HCEC 1CT (cell line): ENCODE results near the gene FGF12.
A peak's percentile ranks its signal among the peaks of the same experiment; 100 is the strongest.
"Not testable (repeated sequence)": the region's sequence is repeated elsewhere in the genome, so short reads cannot be mapped to it uniquely, and the experiment has no call there.

Experiments used
- DNase-seq: peaks from one replicate; pipeline ENCODE4 v3.0.0-alpha.2; 2017

Gene FGF12

DNA sequence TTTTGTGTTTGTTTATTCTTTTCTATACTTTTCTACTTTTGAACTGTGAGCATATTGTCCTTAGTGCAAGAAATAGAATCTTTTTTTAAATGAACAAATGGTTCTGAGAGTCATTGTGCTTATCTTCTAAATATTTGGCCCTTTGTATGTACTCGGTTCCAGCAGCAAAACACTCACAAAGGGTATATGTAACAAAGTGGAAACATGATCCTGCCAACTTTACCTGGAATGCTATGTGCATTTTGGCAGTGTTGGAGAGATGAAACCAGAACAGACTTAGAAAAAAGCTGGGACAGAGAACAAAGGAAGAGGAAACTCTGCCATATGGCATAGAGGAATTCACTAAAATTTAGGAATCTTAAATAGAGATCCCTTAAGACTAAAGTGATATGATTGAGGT, 150.1 kb downstream of the FGF12 start:
- no peak for DNase-seq

GRCh38 chr3:192576704-192577103, 150.6 kb downstream of the FGF12 start:
- DNase-seq = not testable (repeated sequence)

GRCh38 chr3:192575879-192576506, 151.3 kb downstream of the FGF12 start:
- DNase-seq = no peak

DNA sequence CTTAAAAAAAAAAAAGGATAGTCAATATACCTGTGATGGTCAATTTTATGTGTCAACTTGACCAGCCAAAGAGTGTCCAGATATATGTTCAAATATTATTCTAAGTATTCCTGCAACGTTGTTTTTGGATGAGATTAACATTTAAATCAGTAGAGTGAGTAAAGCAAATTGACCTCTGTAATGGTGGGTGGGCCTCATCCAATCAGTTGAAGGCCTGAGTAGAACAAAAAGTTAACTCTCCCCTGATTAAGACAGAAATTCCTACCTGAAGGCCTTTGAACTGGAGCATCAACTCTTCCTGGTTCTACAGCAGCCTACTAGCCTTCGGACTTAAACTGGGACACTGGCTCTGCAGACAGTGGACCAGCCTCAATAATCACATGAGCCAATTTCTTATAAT, 154.1 kb downstream of the FGF12 start:
- DNase-seq = no peak

- peak; percentile 11 for DNase-seq
Measured at GRCh38 chr3:192570821-192571791, 156.2 kb downstream of the FGF12 start.

DNA sequence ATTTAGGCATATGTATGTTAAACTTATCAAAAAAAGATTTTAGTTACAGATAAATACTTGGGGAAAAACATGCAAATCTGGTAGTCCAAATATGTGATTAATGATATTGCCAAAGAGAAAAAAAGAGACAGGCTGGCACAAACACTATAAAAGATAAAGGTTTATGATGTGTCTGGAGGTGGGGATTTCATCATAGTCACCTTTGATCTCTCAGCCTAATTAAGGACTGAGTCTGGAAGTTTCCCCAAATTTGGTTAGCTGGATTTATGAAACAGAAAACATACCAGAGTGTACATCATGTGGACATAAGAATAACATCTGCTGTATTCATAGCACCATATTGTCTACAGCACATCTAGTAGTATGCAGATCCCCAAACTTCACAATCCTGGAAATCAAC, 157.0 kb downstream of the FGF12 start:
- DNase-seq = no peak

GRCh38 chr3:192566706-192567290, 160.5 kb downstream of the FGF12 start:
- peak; percentile 77 for DNase-seq

- no peak for DNase-seq
Measured at GRCh38 chr3:192564611-192565010, 162.7 kb downstream of the FGF12 start.

DNA sequence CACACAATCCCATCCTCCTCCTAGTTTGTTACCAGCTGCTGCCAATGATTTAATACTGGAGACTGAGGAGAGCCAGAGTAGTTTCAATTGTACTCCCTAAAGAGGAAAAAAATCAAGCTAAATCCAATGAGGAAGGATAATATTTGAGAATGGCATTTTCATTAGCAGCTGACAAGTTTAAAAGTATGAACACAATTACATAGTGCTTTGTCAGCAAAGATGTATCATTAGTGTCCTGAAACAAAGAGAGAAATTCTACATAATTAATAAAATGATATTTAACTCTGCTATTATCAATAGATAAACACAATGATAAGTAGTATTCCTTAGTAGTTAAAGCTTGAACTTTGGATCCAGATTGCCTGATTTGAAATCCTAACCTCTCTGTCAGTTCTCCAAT, 163.9 kb downstream of the FGF12 start:
- no peak for DNase-seq

DNA sequence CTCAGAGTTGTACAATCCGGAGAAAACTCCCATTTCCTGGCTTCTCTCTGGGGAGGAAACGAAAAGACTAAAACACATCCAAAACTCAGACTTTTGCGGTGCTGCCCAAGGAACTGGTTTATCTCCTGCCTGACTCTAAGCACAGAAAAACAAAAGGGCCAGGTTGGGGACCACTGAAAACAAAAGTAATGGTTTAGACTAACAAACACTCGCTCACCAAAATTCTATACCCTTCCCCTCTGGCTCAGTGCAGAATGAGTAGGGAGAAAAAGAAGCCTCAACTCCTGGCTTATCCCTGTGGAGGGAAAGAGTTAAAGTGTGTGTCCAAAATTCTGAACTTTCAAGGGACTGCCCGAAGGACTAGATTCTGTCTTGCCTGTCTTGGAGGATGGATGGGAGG, 173.6 kb downstream of the FGF12 start:
- no peak for DNase-seq

DNA sequence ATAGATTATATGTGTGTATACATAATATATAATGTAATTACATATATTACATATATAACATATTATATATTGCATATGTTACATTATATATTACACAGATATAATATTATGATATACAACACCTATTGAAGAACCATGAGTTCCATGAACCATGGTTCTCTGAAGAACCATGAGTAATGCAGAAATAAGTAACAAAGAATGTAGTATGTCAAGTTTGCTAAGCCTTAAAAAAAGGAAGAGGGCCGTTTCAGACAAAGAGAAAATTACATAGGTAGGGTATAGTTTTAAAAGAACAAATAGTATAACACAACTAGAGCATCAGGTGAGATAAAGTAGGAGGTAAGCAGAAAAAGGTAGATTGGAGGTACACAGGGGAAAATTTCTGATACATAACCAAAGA, 177.0 kb downstream of the FGF12 start:
- no peak for DNase-seq

DNA sequence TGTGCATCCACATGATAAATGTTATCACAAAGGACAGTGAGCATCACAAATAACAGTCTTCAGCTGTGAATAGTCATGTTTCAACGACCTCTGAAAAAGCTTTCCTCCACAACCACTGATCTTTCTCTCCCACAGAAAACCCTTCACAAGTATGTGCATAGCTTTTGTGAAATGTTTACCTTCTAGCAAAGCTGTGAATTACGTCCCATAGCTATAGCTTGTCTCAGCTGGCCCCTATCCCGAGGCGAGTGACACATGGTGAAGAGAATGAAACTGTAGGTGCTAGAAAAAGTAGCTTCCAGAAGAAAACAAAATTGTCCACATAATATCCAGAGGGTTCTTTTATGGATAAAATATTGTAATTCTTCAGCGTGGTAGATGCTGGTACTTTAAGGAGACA, 182.0 kb downstream of the FGF12 start:
- no peak for DNase-seq

- DNase-seq = no peak
Measured at GRCh38 chr3:192543163-192543562, 184.2 kb downstream of the FGF12 start.

DNA sequence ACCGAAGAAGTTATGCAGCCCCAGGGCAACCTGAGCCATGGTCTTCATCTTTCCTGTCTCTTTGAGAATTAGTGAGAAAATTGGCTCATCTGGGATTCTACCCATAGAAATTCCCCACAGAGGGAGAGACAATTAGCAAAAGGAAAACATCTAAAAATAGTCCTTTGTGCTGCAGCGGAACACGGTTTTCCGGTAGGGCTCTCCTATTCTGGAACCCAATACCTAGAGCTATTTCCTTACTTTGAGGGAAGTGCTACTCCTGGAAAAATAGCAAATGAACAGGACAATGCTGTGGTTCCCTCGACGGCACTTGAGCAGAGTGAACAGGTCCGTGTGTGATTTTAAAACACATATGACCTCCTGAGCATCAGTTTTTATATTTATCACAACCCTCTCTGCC, 210.5 kb downstream of the FGF12 start:
- no peak for DNase-seq

- DNase-seq = no peak
Measured at GRCh38 chr3:192515664-192516045, 211.7 kb downstream of the FGF12 start.

DNA sequence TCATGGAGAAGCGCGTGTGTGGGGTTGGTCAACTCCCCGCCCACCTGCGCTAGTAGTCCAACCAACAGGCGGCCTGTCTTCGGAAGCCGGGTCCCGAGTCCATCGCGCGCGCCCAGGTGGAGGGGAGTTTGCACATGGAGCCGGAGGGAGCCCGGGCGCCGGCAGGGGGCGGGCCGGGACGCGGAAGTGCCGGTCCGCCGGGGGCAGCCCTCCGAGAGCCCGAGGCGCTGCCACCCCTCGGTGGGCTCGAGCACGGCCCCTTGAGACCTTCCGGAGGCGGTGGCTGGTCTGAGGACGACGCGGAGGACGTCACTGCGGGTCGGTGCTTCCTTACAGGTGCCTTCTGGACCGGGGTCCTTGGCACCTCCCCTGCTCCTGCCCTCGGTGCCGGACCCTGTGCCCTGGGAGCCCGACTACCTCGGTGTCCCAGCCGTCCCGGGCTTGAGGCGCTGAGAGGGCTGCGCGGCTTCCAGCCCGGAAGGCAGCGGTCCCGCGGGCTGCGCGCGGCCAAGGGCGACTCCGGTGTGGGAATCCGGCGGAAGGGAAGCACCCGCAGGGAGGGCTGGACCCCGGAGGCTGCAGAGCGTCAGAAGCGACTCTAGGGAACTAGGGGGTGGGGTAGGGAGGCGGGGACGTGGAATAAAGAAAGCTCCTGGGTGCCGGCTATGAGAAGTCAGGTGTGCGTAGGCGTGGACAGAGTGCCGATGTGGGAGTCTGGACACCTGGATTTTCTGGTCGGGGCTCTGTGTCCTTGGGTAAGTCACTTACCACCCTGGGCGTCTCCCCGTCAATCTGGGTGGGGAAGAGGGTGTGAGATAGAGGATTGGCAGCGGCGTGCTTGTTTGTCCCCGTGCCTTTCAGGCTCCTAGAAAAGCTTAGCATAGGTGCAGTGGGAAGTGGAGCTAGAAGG, 212.3 kb downstream of the FGF12 start:
- no peak for DNase-seq

- DNase-seq = no peak
Measured at GRCh38 chr3:192514081-192514753, 213.1 kb downstream of the FGF12 start.

DNA sequence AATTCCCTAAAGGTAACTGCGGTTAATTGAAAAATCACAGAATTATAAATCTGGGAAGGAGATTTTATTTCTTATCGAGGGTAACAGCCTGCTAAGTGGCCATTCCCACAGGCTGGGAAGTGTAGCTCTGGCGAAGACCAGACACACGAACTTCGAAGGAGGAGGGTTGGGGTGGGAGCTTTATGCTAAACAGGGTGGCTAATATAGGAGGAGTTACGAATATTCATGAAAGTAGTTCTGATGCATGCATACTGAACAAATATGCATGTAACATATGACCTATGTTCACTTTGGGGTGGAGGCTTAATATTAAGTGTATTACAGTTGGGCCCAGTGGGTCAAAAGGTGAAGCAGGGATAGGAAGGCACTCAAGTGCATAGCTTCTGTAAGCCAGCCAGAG, 221.6 kb downstream of the FGF12 start:
- DNase-seq = no peak

GRCh38 chr3:192501401-192501800, 225.9 kb downstream of the FGF12 start:
- no peak for DNase-seq

DNA sequence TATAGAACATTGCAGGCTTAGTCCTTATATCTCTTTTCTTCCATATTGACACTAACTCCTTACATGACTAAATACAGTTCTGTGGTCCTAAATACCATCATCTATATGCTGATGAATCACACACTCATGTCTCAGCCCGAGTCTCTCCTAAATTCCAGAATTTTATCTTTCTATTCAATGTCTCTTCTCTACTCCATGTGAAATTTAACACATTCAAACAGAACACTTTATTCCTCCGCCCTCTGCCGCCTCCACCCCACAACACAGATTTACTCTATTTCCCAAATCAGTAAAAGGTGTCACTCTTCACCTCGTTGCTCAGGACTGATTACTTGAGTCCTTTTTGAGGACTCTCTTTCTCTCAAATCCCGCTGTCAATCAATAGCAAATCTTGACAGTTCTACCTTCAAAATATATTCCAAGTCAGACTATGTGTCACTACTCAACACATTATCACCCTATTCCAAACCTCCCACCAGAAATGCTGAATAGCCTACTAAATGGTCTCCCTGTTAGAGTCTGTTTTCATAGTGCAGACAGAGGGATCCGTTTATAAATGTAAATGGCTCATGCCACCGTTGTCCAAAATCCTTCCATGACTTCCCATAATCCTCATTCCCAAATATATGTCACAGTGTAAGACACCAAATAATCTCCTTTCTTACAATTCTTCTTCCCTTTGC, 230.3 kb downstream of the FGF12 start:
- DNase-seq = no peak

GRCh38 chr3:192494174-192494573, 233.2 kb downstream of the FGF12 start:
- DNase-seq = no peak

DNA sequence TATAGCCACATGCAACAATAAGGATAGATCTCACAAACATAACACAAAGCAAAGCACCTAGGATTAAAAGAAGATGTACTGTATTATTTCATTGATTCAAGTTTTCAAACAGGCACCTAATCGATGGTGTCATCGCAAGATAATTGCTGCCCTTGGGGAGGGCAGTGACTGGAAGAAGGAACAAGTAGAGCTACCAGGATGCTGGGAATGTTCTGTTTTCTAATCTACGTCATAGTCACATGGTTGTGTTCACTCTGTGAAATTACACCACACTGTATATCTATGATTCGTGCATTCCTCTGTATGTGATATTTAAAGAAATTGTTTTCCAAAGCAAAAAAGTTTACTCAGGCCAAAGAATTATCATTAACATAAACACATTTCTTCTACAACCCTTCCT, 236.6 kb downstream of the FGF12 start:
- no peak for DNase-seq
